ENCODE data around the gene TTPAL. TPM values are rescaled to one million over a fixed set of nuclear protein-coding genes. Genes with fewer than 3 reads are reported as not detected.

TTPAL gene
- total and polyA plus RNA-seq, 2 of the 4 experiments (the other 2 are of a cell fraction): 8.2 to 18.1 TPM

GRCh38 chr20:44489931-44490330, 14.3 kb downstream of the TTPAL start:
- H2BK5ac ChIP-seq (ENCODE audit: low read depth, low read length, poor library complexity, severe bottlenecking): no peak overlapping the region
- no peak overlapping the region for H2BK120ac ChIP-seq (ENCODE audit: low read depth, low read length)
- ATAC-seq (ENCODE audit: low read depth): no peak
- ChIA-PET POLR2A (ENCODE audit: unreplicated experiment) (no interaction called here), CTCF (no interaction called here)
- peaks cover 3% of the 10 kb centered on the region; the same call in 1 of the 2 replicates for H4K20me1 ChIP-seq (ENCODE audit: insufficient read depth, low read length)
- H4K8ac ChIP-seq (ENCODE audit: low read depth in 2 of 2, low read length in 2 of 2): no peak overlapping the region
- intact Hi-C loops (cut with micrococcal nuclease) (no loop called here), in situ Hi-C loops (cut with MboI; ENCODE audit: low sequenced_read_pairs) (loop anchor here (25.0 kb wide), 1 partner anchor 1297 kb away; the partner anchor contains the start of genes DNTTIP1 and WFDC3), dilution Hi-C loops (cut with HindIII; ENCODE audit: low sequenced_read_pairs, unreplicated experiment) (no loop called here)
- no peak overlapping the region for H3K9ac ChIP-seq (ENCODE audit: low read depth, low read length)
- H2AFZ ChIP-seq (replicated peaks; ENCODE audit: low read length, poor library complexity): no peak overlapping the region
- H3K79me1 ChIP-seq (ENCODE audit: low read depth in 1 of 2, low read length in 2 of 2): peaks cover 8 to 43% of the 10 kb centered on the region in 2 experiments; a peak in 3 of 4 replicates
- H2AK5ac ChIP-seq (ENCODE audit: low read depth, low read length): no peak overlapping the region
- no peak overlapping the region for H2AK9ac ChIP-seq (replicated peaks; ENCODE audit: low read depth, low read length, poor library complexity)
- WGBS, 2 experiments (ENCODE audit: extremely low coverage in 2 of 2, insufficient read length in 1 of 2): no CpG with 5 or more reads among the region's 3 CpGs
- H4K5ac ChIP-seq (ENCODE audit: low read depth, low read length): no peak overlapping the region
- H3K4me3 ChIP-seq (ENCODE audit: insufficient read depth, low read depth, low read length): no peak overlapping the region
- no peak overlapping the region for H4K91ac ChIP-seq (ENCODE audit: insufficient read depth, low read depth, low read length)
- H3K23ac ChIP-seq (ENCODE audit: low read depth, low read length): no peak overlapping the region
- H3K4ac ChIP-seq (ENCODE audit: low read depth, low read length): no peak overlapping the region
- H3K27ac ChIP-seq (ENCODE audit: insufficient read depth, low read length): no peak overlapping the region
- H3K56ac ChIP-seq (ENCODE audit: extremely low read depth, insufficient read depth, low read length): no peak overlapping the region
- no peaks in the 10 kb centered on the region for H3K27me3 ChIP-seq (ENCODE audit: control insufficient read depth, insufficient read depth, low read length)
- no peaks in the 10 kb centered on the region for H3K9me3 ChIP-seq (ENCODE audit: control insufficient read depth, insufficient read depth, low read length)
- H3K4me1 ChIP-seq (ENCODE audit: control insufficient read depth, insufficient read depth, low read length): peaks cover 18% of the 10 kb centered on the region
- H3K14ac ChIP-seq (replicated peaks; ENCODE audit: low read depth, low read length): no peak overlapping the region
- H3K4me2 ChIP-seq (ENCODE audit: low read depth, low read length): no peak overlapping the region
- peaks cover 17% of the 10 kb centered on the region for H3K9me1 ChIP-seq (ENCODE audit: insufficient read depth, low read length)
- DNase-seq: no peak
- TF ChIP-seq CHD1 (IDR thresholded peaks at IDR 0.05; ENCODE audit: low read depth, low read length) (no peak), MAFK (IDR thresholded peaks at IDR 0.05; ENCODE audit: low read depth, low read length) (no peak), SMC3 (IDR thresholded peaks at IDR 0.05; ENCODE audit: low read depth, low read length) (no peak), CTCF (conservative IDR thresholded peaks at IDR 0.05; ENCODE audit: low read depth, low read length) (no peak), RAD21 (IDR thresholded peaks at IDR 0.05; ENCODE audit: low read length) (no peak), ELK1 (IDR thresholded peaks at IDR 0.05; ENCODE audit: borderline replicate concordance, low read depth, low read length) (no peak), MXI1 (IDR thresholded peaks at IDR 0.05; ENCODE audit: borderline replicate concordance, low read depth, low read length) (no peak), NFE2L2 (IDR thresholded peaks at IDR 0.05; ENCODE audit: low read depth, low read length) (no peak), POLR2A (IDR thresholded peaks at IDR 0.05; ENCODE audit: low read depth, low read length) (no peak), RCOR1 (IDR thresholded peaks at IDR 0.05; ENCODE audit: insufficient replicate concordance, low read length) (no peak), FOS (IDR thresholded peaks at IDR 0.05; ENCODE audit: low read depth, low read length) (no peak), BHLHE40 (IDR thresholded peaks at IDR 0.05; ENCODE audit: low read depth, low read length) (no peak), RFX5 (IDR thresholded peaks at IDR 0.05; ENCODE audit: low read depth, low read length) (no peak), USF2 (IDR thresholded peaks at IDR 0.05; ENCODE audit: low read depth, low read length) (no peak)
- no peak overlapping the region for H2BK15ac ChIP-seq (ENCODE audit: low read depth, low read length)
- no peak overlapping the region for H2BK20ac ChIP-seq (ENCODE audit: low read depth, low read length)
- H3K36me3 ChIP-seq (ENCODE audit: control insufficient read depth, insufficient read depth, low read length): peaks cover 36% of the 10 kb centered on the region
- H3K18ac ChIP-seq (ENCODE audit: low read depth, low read length): no peak overlapping the region
- no TSS peak for BruUV-seq (replicated peaks)

Data from IMR-90 (cell line).